Psoas muscle (tissue), 8 donors: Measurements from ENCODE around the gene C12orf75. TPM values are rescaled to one million over a fixed set of nuclear protein-coding genes. Genes with fewer than 3 reads are reported as not detected.
"Not testable (repeated sequence)": the region's sequence is repeated elsewhere in the genome, so short reads cannot be mapped to it uniquely, and the experiment has no call there.

Experiments
- ATAC-seq, 4 donors: fragments of 200-7000 bp; cut with Tn5 transposase; one replicate each; pipeline ENCODE4 v1.9.1; 2020; ENCODE audit warnings: moderate library complexity in 3 of 4, mild to moderate bottlenecking in 2 of 4
- DNase-seq, 2 donors: peaks; one replicate each; pipeline ENCODE4 v3.0.0-alpha.2; 2020
- H3K27ac ChIP-seq: fragments of 200-600 bp; one replicate; pipeline ENCODE4 v1.8.0; 2022
- H3K27me3 ChIP-seq, 3 donors: fragments of 200-600 bp in 1 of 3; one replicate each; pipeline versions ENCODE4 v1.6.1 to v1.8.0; 2013 to 2022; ENCODE audit warnings: low read length in 2 of 3, mild to moderate bottlenecking in 2 of 3, moderate library complexity in 1 of 3; ENCODE audit not compliant: insufficient read depth in 3 of 3
- H3K36me3 ChIP-seq, 2 donors: fragments of 200-600 bp in 1 of 2; one replicate each; pipeline versions ENCODE4 v1.6.1 to v1.8.0; 2013 to 2022; ENCODE audit warnings: low read depth in 1 of 2, mild to moderate bottlenecking in 1 of 2, moderate library complexity in 1 of 2; ENCODE audit not compliant: insufficient read depth in 1 of 2
- H3K4me1 ChIP-seq: fragments of 200-600 bp; one replicate; pipeline ENCODE4 v1.8.0; 2022
- H3K4me3 ChIP-seq: fragments of 200-600 bp; one replicate; pipeline ENCODE4 v1.8.0; 2022; ENCODE audit warnings: mild to moderate bottlenecking
- H3K9me3 ChIP-seq: fragments of 200-600 bp; one replicate; pipeline ENCODE4 v1.8.0; 2022
- WGBS, 3 donors: extraction: QIAGEN DNeasy Blood & Tissue Kit; methylation state at CpG; one replicate each; pipeline versions ENCODE4 v1.1.6 to v1.1.7; 2013; 5-methylcytosine and 5-hydroxymethylcytosine counted together
- intact Hi-C, 2 donors: fragments of 100-400 bp; cut with DNase I; formaldehyde crosslinking; loops; one replicate each; pipeline versions ENCODE4 v1.11.0 to v1.14.2; 2022
- polyA plus RNA-seq, 3 donors: library from polyadenylated mRNA; stranded (reverse); fragments of 200-250 nt; gene quantifications; one replicate each; pipeline ENCODE4 v1.2.3, GENCODE V29; 2013
- total RNA-seq, 4 donors: library from RNA; stranded (reverse); fragmentation: NEBNext Ultra II Directional in 2 of 4; extraction: Animal tissue kit (Norgen Biotek cat#: 25700) in 2 of 4; gene quantifications; one replicate each; pipeline versions ENCODE4 v1.2.1 to v1.2.4, GENCODE V29; 2021 to 2023
- TF ChIP-seq, protein P1 (sequence below): fragments of 200-600 bp; IDR thresholded peaks from one replicate; pipeline ENCODE4 v1.8.0; 2022; ENCODE audit warnings: antibody characterized with exemption
- donor health status: healthy with polysubstance abuse.
- donor health status: DM: no; HTN: no; CAD: no; lungs with moderate emphysema.
- donor health status: Bipolar disorder and iron deficiency.
- donor health status: healthy.
- donor health status: DM: yes; HTN: yes; CAD: no.
- donor health status: DM: no; HTN: no; CAD: no.
- donor health status: DM: no; HTN: no; CAD: no.
- donor health status: DM: yes; HTN: yes; CAD: no.

The C12orf75 gene
- total and polyA plus RNA-seq, 7 donors = 25.6 to 228 (median 76.5) TPM

DNA sequence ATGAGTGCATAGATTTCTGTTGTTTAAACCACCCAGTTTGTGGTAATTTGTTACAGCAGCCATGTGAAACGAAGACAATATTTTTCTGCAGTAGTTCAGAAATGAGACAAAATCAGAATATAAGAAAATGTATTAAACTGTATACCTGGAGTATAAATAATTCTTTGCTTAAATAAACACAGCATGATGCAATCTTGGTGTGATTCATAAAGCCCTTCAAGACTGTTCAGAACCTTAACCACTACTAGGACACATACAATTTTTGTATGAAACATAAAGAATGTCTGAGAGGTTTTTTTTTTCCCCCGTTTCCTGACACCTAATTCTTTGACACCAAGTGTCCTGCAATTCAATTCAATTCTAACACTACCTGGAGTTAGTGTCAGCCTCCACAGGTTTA is 10.5 kb downstream of the C12orf75 start:
- TF ChIP-seq, protein P1, sequence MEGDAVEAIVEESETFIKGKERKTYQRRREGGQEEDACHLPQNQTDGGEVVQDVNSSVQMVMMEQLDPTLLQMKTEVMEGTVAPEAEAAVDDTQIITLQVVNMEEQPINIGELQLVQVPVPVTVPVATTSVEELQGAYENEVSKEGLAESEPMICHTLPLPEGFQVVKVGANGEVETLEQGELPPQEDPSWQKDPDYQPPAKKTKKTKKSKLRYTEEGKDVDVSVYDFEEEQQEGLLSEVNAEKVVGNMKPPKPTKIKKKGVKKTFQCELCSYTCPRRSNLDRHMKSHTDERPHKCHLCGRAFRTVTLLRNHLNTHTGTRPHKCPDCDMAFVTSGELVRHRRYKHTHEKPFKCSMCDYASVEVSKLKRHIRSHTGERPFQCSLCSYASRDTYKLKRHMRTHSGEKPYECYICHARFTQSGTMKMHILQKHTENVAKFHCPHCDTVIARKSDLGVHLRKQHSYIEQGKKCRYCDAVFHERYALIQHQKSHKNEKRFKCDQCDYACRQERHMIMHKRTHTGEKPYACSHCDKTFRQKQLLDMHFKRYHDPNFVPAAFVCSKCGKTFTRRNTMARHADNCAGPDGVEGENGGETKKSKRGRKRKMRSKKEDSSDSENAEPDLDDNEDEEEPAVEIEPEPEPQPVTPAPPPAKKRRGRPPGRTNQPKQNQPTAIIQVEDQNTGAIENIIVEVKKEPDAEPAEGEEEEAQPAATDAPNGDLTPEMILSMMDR = no peak
- no peaks in the 10 kb centered on the region for H3K4me1 ChIP-seq
- no peaks in the 10 kb centered on the region for H3K27me3 ChIP-seq
- peaks cover 9% of the 10 kb centered on the region for H3K9me3 ChIP-seq
- 93 to 100% (median 100%) methylated on average over 2 of the region's 2 CpGs for WGBS, 3 donors
- no peak overlapping the region for H3K4me3 ChIP-seq
- no peaks in the 10 kb centered on the region for H3K36me3 ChIP-seq
- H3K27ac ChIP-seq = no peak overlapping the region
- intact Hi-C loops = no loop called here
- no peak for DNase-seq
- ATAC-seq = no peak

DNA sequence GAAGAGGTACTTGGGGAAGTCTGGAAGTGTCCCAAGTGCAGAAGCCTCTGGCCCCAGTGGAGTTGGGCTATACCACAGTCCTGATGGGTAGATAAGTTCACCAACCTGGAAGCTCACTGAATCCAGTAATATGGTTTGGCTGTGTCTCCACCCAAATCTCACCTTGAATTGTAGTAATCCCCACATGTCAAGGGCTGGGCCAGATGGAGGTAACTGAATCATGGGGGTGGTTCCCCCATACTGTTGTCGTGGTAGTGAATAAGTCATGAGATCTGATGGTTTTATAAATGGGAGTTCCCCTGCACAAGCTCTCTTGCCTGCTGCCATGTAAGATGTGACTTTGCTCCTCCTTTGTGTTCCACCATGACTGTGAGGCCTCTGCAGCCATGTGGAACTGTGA is 11.1 kb downstream of the C12orf75 start:
- ATAC-seq, H3K9me3 ChIP-seq, H3K4me3 ChIP-seq, H3K36me3 ChIP-seq, H3K4me1 ChIP-seq, intact Hi-C loops, H3K27me3 ChIP-seq, DNase-seq, H3K27ac ChIP-seq: not testable (repeated sequence)
- WGBS, 3 donors = 95 to 100% (median 98%) methylated on average over 1 of the region's 1 CpG

DNA sequence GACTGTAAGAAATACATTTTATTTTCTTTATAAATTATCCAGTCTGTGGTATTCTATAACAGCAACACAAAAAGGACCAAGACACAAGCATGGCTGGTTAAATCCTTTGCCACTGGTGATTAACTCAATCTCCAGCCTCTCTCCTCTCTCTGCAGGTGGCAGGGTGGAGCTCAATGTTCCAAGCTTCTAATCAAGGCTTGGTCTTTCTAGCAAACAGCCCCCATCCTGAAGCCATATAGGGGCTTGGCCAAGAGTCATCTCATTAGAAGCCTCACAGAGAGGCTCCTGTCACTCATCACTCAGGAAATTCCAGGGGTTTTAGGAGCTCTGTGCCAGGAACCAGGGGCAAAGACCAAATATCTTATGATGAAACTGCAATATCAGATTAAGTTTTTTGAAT is 12.0 kb downstream of the C12orf75 start:
- Histone ChIP-seq H3K9me3 (peaks cover 9% of the 10 kb centered on the region), H3K36me3 (no peaks in the 10 kb centered on the region), H3K4me1 (no peaks in the 10 kb centered on the region), H3K27me3 (no peaks in the 10 kb centered on the region), H3K27ac (no peak overlapping the region), H3K4me3 (no peak overlapping the region)
- intact Hi-C loops = no loop called here
- TF ChIP-seq, protein P1 = no peak
- DNase-seq = no peak
- ATAC-seq = no peak

DNA sequence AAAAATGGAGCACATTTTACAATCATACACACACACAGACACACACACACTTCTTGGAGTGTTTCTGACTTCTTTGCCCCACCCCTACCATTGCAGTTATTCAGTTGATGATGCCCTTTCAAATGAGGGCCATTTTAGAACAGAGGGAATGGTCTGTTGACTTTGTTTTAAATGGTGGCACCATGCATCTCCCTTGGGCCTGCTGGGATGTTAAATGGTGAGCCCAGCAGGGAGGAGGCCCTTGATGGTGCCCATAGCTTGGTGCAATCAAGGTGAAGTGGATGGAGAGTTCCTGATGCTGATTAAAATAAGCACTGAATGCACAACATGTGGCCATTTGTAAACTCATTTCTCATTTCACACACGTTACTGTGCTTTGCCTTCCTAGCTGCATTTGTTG is 13.3 kb downstream of the C12orf75 start:
- intact Hi-C loops = no loop called here
- TF ChIP-seq, protein P1 = no peak
- ATAC-seq = no peak
- H3K4me3 ChIP-seq = no peak overlapping the region
- H3K27me3 ChIP-seq = no peaks in the 10 kb centered on the region
- peaks cover 9% of the 10 kb centered on the region for H3K9me3 ChIP-seq
- WGBS, 3 donors = 76 to 79% (median 76%) methylated on average over 1 of the region's 1 CpG
- no peaks in the 10 kb centered on the region for H3K36me3 ChIP-seq
- DNase-seq = no peak
- no peaks in the 10 kb centered on the region for H3K4me1 ChIP-seq
- no peak overlapping the region for H3K27ac ChIP-seq

DNA sequence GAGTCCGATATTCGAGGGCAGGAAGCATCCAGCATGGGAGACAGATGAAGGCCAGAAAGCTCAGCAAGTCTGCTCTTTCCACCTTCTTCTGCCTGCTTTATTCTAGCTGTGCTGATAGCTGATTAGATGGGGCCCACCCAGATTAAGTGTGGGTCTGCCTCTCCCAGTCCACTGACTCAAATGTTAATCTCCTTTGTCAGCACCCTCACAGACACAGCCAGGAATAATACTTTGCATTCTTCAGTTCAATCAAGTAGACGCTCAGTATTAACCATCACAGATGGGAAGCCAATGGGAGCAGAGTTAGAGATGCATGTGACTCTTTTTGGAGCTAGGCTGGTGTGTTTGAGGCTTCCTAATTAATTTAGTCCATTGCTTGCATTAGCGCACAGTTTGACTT is 17.0 kb downstream of the C12orf75 start:
- Histone ChIP-seq H3K4me3 (no peak overlapping the region), H3K27ac (no peak overlapping the region), H3K27me3 (no peaks in the 10 kb centered on the region), H3K9me3 (no peaks in the 10 kb centered on the region), H3K36me3 (no peaks in the 10 kb centered on the region), H3K4me1 (peaks cover 8% of the 10 kb centered on the region)
- WGBS, 3 donors = 75 to 87% (median 80%) methylated on average over 4 of the region's 4 CpGs
- intact Hi-C loops = no loop called here
- ATAC-seq (no peak), DNase-seq (no peak)
- TF ChIP-seq, protein P1 = no peak
